Mucosa of descending colon (tissue), 3 donors: ENCODE measurements around the gene ATPAF1. TPM values are rescaled to one million over a fixed set of nuclear protein-coding genes. Genes with fewer than 3 reads are reported as not detected.

Source experiments
- ATAC-seq: fragments of 200-7000 bp; cut with Tn5 transposase; one replicate; pipeline ENCODE4 v1.9.1; 2020; ENCODE audit warnings: mild to moderate bottlenecking, moderate library complexity
- DNase-seq, 3 donors: peaks; one replicate each; pipeline ENCODE4 v3.0.0-alpha.2; 2020
- H3K36me3 ChIP-seq: fragments of 200-600 bp; one replicate; pipeline ENCODE4 v1.8.0; 2021; ENCODE audit warnings: low read depth, mild to moderate bottlenecking
- H3K4me1 ChIP-seq: fragments of 200-600 bp; one replicate; pipeline ENCODE4 v1.8.0; 2021; ENCODE audit warnings: low read depth, mild to moderate bottlenecking
- H3K4me3 ChIP-seq: fragments of 200-600 bp; one replicate; pipeline ENCODE4 v1.8.0; 2021; ENCODE audit warnings: mild to moderate bottlenecking
- H3K9me3 ChIP-seq: fragments of 200-600 bp; one replicate; pipeline ENCODE4 v1.8.0; 2021; ENCODE audit warnings: mild to moderate bottlenecking
- CTCF ChIP-seq: fragments of 200-600 bp; IDR thresholded peaks from one replicate; pipeline ENCODE4 v1.8.0; 2022; ENCODE audit warnings: antibody characterized with exemption, mild to moderate bottlenecking
- intact Hi-C, 2 donors: fragments of 100-400 bp; cut with DNase I in 1 of 2; cut with micrococcal nuclease in 1 of 2; formaldehyde crosslinking; loops; one replicate each; pipeline versions ENCODE4 v1.11.0 to v1.11.1; 2022; cut with DNase I, micrococcal nuclease
- total RNA-seq, 3 donors: library from RNA; stranded (reverse); fragmentation: NEBNext Ultra II Directional in 2 of 3; extraction: Animal tissue kit (Norgen Biotek cat#: 25700) in 2 of 3; gene quantifications; one replicate each; pipeline versions ENCODE4 v1.2.1 to v1.2.4, GENCODE V29; 2021 to 2023
- donor health status: DM: no; HTN: no; CAD: no; lungs with moderate emphysema.
- donor health status: DM: no; HTN: no; CAD: no.
- donor health status: DM: no; HTN: yes; CAD: no.

The ATPAF1 gene
- total RNA-seq, 3 donors from 2014 or later = 49.7 to 54.9 (median 52.6) TPM

- H3K9me3 ChIP-seq = no peaks in the 10 kb centered on the region
- DNase-seq = no peak
- peak; percentile 73 for ATAC-seq
- H3K4me3 ChIP-seq = no peak overlapping the region
- H3K36me3 ChIP-seq = no peaks in the 10 kb centered on the region
- peaks cover 4% of the 10 kb centered on the region for H3K4me1 ChIP-seq
- intact Hi-C loops = loop anchor here in 1 of 2 donors (10.0 kb wide), 1 partner anchor 103 kb away; no protein-coding TSS in a partner anchor
- TF ChIP-seq CTCF = no peak
Observed at GRCh38 chr1:46621930-46622329, 46.2 kb downstream of the ATPAF1 start.

- no peak overlapping the region for H3K4me3 ChIP-seq
- peaks cover 17% of the 10 kb centered on the region for H3K4me1 ChIP-seq
- ATAC-seq (no peak), DNase-seq (no peak)
- no peaks in the 10 kb centered on the region for H3K36me3 ChIP-seq
- TF ChIP-seq CTCF = no peak
- H3K9me3 ChIP-seq = no peaks in the 10 kb centered on the region
- intact Hi-C loops = loop anchor here in 1 of 2 donors (10.0 kb wide), 1 partner anchor 105 kb away; no protein-coding TSS in a partner anchor
Observed at GRCh38 chr1:46619656-46620258, 48.4 kb downstream of the ATPAF1 start.

GRCh38 chr1:46618754-46619415 lies 49.3 kb downstream of the ATPAF1 start:
- no peak for ATAC-seq
- Histone ChIP-seq H3K36me3 (no peaks in the 10 kb centered on the region), H3K4me1 (peaks cover 25% of the 10 kb centered on the region), H3K4me3 (no peak overlapping the region), H3K9me3 (no peaks in the 10 kb centered on the region)
- intact Hi-C loops = no loop called here
- no peak for DNase-seq
- no peak for TF ChIP-seq CTCF

GRCh38 chr1:46617833-46618232 lies 50.3 kb downstream of the ATPAF1 start:
- DNase-seq (no peak), ATAC-seq (no peak)
- no peak for TF ChIP-seq CTCF
- Histone ChIP-seq H3K4me3 (no peak overlapping the region), H3K9me3 (no peaks in the 10 kb centered on the region), H3K4me1 (peaks cover 26% of the 10 kb centered on the region), H3K36me3 (no peaks in the 10 kb centered on the region)
- intact Hi-C loops = no loop called here

- DNase-seq (no peak), ATAC-seq (peak; percentile 46)
- Histone ChIP-seq H3K36me3 (no peaks in the 10 kb centered on the region), H3K9me3 (no peaks in the 10 kb centered on the region), H3K4me3 (peak overlapping the region; percentile 67), H3K4me1 (peaks cover 26% of the 10 kb centered on the region)
- TF ChIP-seq CTCF = no peak
- intact Hi-C loops = no loop called here
Observed at GRCh38 chr1:46617108-46617800, 50.9 kb downstream of the ATPAF1 start.
